ENCODE results near the gene TBC1D22A.

- TF ChIP-seq POLR2A (IDR thresholded peaks at IDR 0.05) (no peak), CTCF (IDR thresholded peaks at IDR 0.05) (no peak)
Measured at GRCh38 chr22:46742576-46743221, 19.8 kb upstream of the TBC1D22A start.

All from right lobe of liver (tissue), 4 donors.